ENCODE data around the gene SEC14L5.

GRCh38 chr16:5001571-5001970 is 43.4 kb downstream of the SEC14L5 start:
- no peak for TF ChIP-seq CTCF (conservative IDR thresholded peaks at IDR 0.05)
- no peak for TF ChIP-seq ZFX (IDR thresholded peaks at IDR 0.05)
